HEK293 (cell line): ENCODE data around the gene VPS13D.

Source experiments
- OVOL3 ChIP-seq: fragments of 450-650 bp; formaldehyde crosslinking; IDR thresholded peaks from 2 replicates; pipeline ENCODE4 v1.5.1; 2016; ENCODE audit warnings: missing biosample characterization, missing genetic modification characterization
- ZFP37 ChIP-seq: fragments of 450-650 bp; formaldehyde crosslinking; IDR thresholded peaks from 2 replicates; pipeline ENCODE4 v1.5.1; 2016; ENCODE audit warnings: missing biosample characterization, missing genetic modification characterization
- ZNF10 ChIP-seq: fragments of 450-650 bp; formaldehyde crosslinking; IDR thresholded peaks from 2 replicates; pipeline ENCODE4 v1.5.1; 2017; ENCODE audit warnings: missing biosample characterization, missing genetic modification characterization
- ZNF274 ChIP-seq, 2 experiments: fragments of 200-500 bp in 1 of 2; fragments of 450-650 bp in 1 of 2; sonication (Bioruptor generic) in 1 of 2; formaldehyde crosslinking in 1 of 2; IDR thresholded peaks; 2 replicates each; pipeline versions ENCODE4 v1.5.1 to v1.6.1; 2014 to 2016; ENCODE audit warnings: borderline replicate concordance in 1 of 2, inconsistent platforms in 1 of 2, low read length in 1 of 2, missing biosample characterization in 1 of 2, missing genetic modification characterization in 1 of 2
- ZNF292 ChIP-seq: fragments of 450-650 bp; formaldehyde crosslinking; IDR thresholded peaks from 2 replicates; pipeline ENCODE4 v1.5.1; 2016; ENCODE audit warnings: low read depth, missing biosample characterization, missing genetic modification characterization, borderline replicate concordance
- ZNF707 ChIP-seq: fragments of 450-650 bp; formaldehyde crosslinking; IDR thresholded peaks from 2 replicates; pipeline ENCODE4 v1.5.1; 2016; ENCODE audit warnings: missing biosample characterization, missing genetic modification characterization
- TF ChIP-seq, protein P1 (sequence below): sonication (generic); formaldehyde crosslinking; IDR thresholded peaks from 2 replicates; pipeline ENCODE4 v1.8.1; 2022; ENCODE audit warnings: mild to moderate bottlenecking, moderate library complexity, missing genetic modification reagents
- TF ChIP-seq, protein P2 (sequence below): fragments of 450-650 bp; formaldehyde crosslinking; IDR thresholded peaks from 2 replicates; pipeline ENCODE4 v1.5.1; 2016; ENCODE audit warnings: missing biosample characterization, missing genetic modification characterization
- TF ChIP-seq, protein P3 (sequence below): fragments of 450-650 bp; formaldehyde crosslinking; IDR thresholded peaks from 2 replicates; pipeline ENCODE4 v1.5.1; 2016; ENCODE audit warnings: missing biosample characterization, missing genetic modification characterization
- TF ChIP-seq, protein P4 (sequence below): fragments of 450-650 bp; formaldehyde crosslinking; IDR thresholded peaks from 2 replicates; pipeline ENCODE4 v1.5.1; 2016; ENCODE audit warnings: missing biosample characterization, missing genetic modification characterization
- TF ChIP-seq, protein P5 (sequence below): fragments of 450-650 bp; formaldehyde crosslinking; IDR thresholded peaks from 2 replicates; pipeline ENCODE4 v1.5.1; 2017; ENCODE audit warnings: missing biosample characterization, mild to moderate bottlenecking, missing genetic modification characterization, moderate library complexity

DNA sequence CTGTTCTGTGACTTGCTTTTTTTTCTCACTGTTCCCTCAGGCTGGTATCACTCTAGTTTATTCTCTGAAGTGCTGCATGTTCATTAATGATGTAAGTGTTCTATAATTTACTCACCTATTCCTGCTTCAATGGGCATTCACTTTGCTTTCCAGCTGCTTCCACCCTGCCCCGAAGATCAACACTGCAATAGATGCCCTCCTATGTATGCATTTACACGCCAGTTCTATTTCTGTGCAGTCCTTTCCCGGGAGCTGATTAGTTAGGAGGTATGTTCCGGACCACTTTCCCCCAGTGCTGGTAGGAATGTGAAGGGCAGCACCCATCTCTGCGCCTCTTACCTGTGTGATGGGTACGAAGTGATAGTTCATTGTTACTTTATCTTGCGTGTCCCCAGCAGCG is 284.8 kb downstream of the VPS13D start:
- TF ChIP-seq, protein P1, sequence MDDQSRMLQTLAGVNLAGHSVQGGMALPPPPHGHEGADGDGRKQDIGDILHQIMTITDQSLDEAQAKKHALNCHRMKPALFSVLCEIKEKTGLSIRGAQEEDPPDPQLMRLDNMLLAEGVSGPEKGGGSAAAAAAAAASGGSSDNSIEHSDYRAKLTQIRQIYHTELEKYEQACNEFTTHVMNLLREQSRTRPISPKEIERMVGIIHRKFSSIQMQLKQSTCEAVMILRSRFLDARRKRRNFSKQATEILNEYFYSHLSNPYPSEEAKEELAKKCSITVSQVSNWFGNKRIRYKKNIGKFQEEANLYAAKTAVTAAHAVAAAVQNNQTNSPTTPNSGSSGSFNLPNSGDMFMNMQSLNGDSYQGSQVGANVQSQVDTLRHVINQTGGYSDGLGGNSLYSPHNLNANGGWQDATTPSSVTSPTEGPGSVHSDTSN (CRISPR knock-in tag): no peak
- no peak for TF ChIP-seq ZNF707 (tag by site-specific recombination)
- no peak for TF ChIP-seq ZFP37 (tag by site-specific recombination)
- TF ChIP-seq, protein P2, sequence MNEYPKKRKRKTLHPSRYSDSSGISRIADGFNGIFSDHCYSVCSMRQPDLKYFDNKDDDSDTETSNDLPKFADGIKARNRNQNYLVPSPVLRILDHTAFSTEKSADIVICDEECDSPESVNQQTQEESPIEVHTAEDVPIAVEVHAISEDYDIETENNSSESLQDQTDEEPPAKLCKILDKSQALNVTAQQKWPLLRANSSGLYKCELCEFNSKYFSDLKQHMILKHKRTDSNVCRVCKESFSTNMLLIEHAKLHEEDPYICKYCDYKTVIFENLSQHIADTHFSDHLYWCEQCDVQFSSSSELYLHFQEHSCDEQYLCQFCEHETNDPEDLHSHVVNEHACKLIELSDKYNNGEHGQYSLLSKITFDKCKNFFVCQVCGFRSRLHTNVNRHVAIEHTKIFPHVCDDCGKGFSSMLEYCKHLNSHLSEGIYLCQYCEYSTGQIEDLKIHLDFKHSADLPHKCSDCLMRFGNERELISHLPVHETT: no peak
- no peak for TF ChIP-seq ZNF10 (tag by site-specific recombination)
- TF ChIP-seq, protein P3, sequence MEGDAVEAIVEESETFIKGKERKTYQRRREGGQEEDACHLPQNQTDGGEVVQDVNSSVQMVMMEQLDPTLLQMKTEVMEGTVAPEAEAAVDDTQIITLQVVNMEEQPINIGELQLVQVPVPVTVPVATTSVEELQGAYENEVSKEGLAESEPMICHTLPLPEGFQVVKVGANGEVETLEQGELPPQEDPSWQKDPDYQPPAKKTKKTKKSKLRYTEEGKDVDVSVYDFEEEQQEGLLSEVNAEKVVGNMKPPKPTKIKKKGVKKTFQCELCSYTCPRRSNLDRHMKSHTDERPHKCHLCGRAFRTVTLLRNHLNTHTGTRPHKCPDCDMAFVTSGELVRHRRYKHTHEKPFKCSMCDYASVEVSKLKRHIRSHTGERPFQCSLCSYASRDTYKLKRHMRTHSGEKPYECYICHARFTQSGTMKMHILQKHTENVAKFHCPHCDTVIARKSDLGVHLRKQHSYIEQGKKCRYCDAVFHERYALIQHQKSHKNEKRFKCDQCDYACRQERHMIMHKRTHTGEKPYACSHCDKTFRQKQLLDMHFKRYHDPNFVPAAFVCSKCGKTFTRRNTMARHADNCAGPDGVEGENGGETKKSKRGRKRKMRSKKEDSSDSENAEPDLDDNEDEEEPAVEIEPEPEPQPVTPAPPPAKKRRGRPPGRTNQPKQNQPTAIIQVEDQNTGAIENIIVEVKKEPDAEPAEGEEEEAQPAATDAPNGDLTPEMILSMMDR (tag by site-specific recombination): no peak
- TF ChIP-seq ZNF292 (tag by site-specific recombination): no peak
- no peak for TF ChIP-seq ZNF274 (IDR thresholded peaks at IDR 0.05; ENCODE audit: low read length)
- no peak for TF ChIP-seq ZNF274 (tag by site-specific recombination; IDR thresholded peaks at IDR 0.05; ENCODE audit: borderline replicate concordance)
- TF ChIP-seq, protein P4, sequence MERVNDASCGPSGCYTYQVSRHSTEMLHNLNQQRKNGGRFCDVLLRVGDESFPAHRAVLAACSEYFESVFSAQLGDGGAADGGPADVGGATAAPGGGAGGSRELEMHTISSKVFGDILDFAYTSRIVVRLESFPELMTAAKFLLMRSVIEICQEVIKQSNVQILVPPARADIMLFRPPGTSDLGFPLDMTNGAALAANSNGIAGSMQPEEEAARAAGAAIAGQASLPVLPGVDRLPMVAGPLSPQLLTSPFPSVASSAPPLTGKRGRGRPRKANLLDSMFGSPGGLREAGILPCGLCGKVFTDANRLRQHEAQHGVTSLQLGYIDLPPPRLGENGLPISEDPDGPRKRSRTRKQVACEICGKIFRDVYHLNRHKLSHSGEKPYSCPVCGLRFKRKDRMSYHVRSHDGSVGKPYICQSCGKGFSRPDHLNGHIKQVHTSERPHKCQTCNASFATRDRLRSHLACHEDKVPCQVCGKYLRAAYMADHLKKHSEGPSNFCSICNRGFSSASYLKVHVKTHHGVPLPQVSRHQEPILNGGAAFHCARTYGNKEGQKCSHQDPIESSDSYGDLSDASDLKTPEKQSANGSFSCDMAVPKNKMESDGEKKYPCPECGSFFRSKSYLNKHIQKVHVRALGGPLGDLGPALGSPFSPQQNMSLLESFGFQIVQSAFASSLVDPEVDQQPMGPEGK: no peak
- no peak for TF ChIP-seq OVOL3 (tag by site-specific recombination)
- TF ChIP-seq, protein P5, sequence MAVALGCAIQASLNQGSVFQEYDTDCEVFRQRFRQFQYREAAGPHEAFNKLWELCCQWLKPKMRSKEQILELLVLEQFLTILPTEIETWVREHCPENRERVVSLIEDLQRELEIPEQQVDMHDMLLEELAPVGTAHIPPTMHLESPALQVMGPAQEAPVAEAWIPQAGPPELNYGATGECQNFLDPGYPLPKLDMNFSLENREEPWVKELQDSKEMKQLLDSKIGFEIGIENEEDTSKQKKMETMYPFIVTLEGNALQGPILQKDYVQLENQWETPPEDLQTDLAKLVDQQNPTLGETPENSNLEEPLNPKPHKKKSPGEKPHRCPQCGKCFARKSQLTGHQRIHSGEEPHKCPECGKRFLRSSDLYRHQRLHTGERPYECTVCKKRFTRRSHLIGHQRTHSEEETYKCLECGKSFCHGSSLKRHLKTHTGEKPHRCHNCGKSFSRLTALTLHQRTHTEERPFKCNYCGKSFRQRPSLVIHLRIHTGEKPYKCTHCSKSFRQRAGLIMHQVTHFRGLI (tag by site-specific recombination): no peak
